Panc1 (cell line): ENCODE measurements around the gene SLC5A11. TPM values are rescaled to one million over a fixed set of nuclear protein-coding genes. Genes with fewer than 3 reads are reported as not detected.
A peak's percentile ranks its signal among the peaks of the same experiment; 100 is the strongest.

ENCODE experiments used
- ATAC-seq: fragments of 200-7000 bp; cut with Tn5 transposase; 2 replicates; pipeline ENCODE4 v1.9.1; 2020; ENCODE audit warnings: mild to moderate bottlenecking, moderate library complexity
- BruUV-seq: library from RNA; stranded (reverse); fragments of 400-500 nt; replicated peaks from 2 replicates; lab custom pipeline; 2021; lab: Mats Ljungman, UMichigan
- CTCF ChIA-PET: fragments of 300-600 bp; sonication (Branson Sonifier 250); formaldehyde crosslinking; loops from one replicate; lab custom pipeline; 2022; ENCODE audit warnings: antibody characterized with exemption; lab: Charles Lee
- POLR2A ChIA-PET: fragments of 300-600 bp; sonication (Branson Sonifier 250); formaldehyde crosslinking; loops from one replicate; lab custom pipeline; 2022; ENCODE audit warnings: antibody characterized with exemption; lab: Charles Lee
- DNase-seq: peaks from one replicate; pipeline ENCODE4 v3.0.0-alpha.2; 2010; ENCODE audit warnings: low read depth, low spot score
- H3K27ac ChIP-seq: 2 replicates; pipeline ENCODE4 v1.5.1; 2011; ENCODE audit warnings: mild to moderate bottlenecking, low read length, inconsistent platforms
- H3K27me3 ChIP-seq: fragments of 200-500 bp; sonication (Bioruptor generic); 2 replicates; pipeline ENCODE4 v1.6.0; 2014; ENCODE audit warnings: low read length, inconsistent platforms; ENCODE audit not compliant: control insufficient read depth, insufficient read depth
- H3K36me3 ChIP-seq: fragments of 200-500 bp; sonication (Bioruptor generic); 2 replicates; pipeline ENCODE4 v1.5.1; 2014; ENCODE audit warnings: inconsistent platforms, mild to moderate bottlenecking, low read length, moderate library complexity; ENCODE audit not compliant: control insufficient read depth, insufficient read depth
- H3K4me1 ChIP-seq: 2 replicates; pipeline ENCODE4 v1.5.1; 2011; ENCODE audit warnings: inconsistent platforms, mild to moderate bottlenecking, low read length, moderate library complexity; ENCODE audit not compliant: control insufficient read depth, insufficient read depth
- H3K4me3 ChIP-seq, 2 experiments: 2 replicates each; pipeline ENCODE4 v1.5.1; 2011 to 2012; ENCODE audit warnings: low read depth in 2 of 2, low read length in 2 of 2, mild to moderate bottlenecking in 2 of 2, inconsistent platforms in 1 of 2, moderate library complexity in 1 of 2
- H3K9me3 ChIP-seq: fragments of 200-500 bp; sonication (Bioruptor generic); 2 replicates; pipeline ENCODE4 v1.5.1; 2014; ENCODE audit warnings: low read depth, mild to moderate bottlenecking, inconsistent platforms, low read length, moderate library complexity; ENCODE audit not compliant: control insufficient read depth, insufficient read depth
- CTCF ChIP-seq: fragments of 450-650 bp; IDR thresholded peaks from 2 replicates; pipeline ENCODE4 v1.5.1; 2017; ENCODE audit warnings: mild to moderate bottlenecking
- POLR2AphosphoS5 ChIP-seq: IDR thresholded peaks from 2 replicates; pipeline ENCODE4 v1.6.1; 2012; ENCODE audit warnings: mild to moderate bottlenecking, low read depth, low read length, moderate library complexity
- REST ChIP-seq, 2 experiments: IDR thresholded peaks; 2 replicates each; pipeline ENCODE4 v1.6.1; 2011 to 2012; ENCODE audit warnings: low read depth in 2 of 2, control low read depth in 1 of 2, low read length in 1 of 2, mild to moderate bottlenecking in 1 of 2, moderate library complexity in 1 of 2; ENCODE audit not compliant: insufficient read depth in 1 of 2
- SIN3A ChIP-seq: IDR thresholded peaks from 2 replicates; pipeline ENCODE4 v1.6.1; 2012; ENCODE audit warnings: low read depth, mild to moderate bottlenecking, low read length, moderate library complexity, borderline replicate concordance; ENCODE audit not compliant: insufficient read depth
- TCF7L2 ChIP-seq: IDR thresholded peaks from 2 replicates; pipeline ENCODE4 v1.6.1; 2011; ENCODE audit warnings: mild to moderate bottlenecking, low read depth, low read length, inconsistent platforms
- in situ Hi-C: cut with HindIII; loops from 2 replicates; pipeline ENCODE4 v1.10.0; 2016; ENCODE audit warnings: low sequenced_read_pairs, low pct_unique_long_range_greater_than_20kb
- intact Hi-C: fragments of 100-400 bp; cut with micrococcal nuclease; formaldehyde crosslinking; loops from one replicate; pipeline ENCODE4 v1.10.0; 2022; ENCODE audit not compliant: unreplicated experiment
- total RNA-seq: library from RNA; stranded (reverse); gene quantifications from one replicate; pipeline ENCODE4 v1.2.1, GENCODE V29; 2021; ENCODE audit not compliant: unreplicated experiment

Gene SLC5A11
- total RNA-seq, 1 experiment from 2014 or later: 0.13 TPM

- intact Hi-C loops (no loop called here), in situ Hi-C loops (no loop called here)
- Histone ChIP-seq H3K27ac (no peak overlapping the region), H3K4me3 (no peak overlapping the region), H3K36me3 (no peaks in the 10 kb centered on the region), H3K27me3 (no peaks in the 10 kb centered on the region), H3K9me3 (no peaks in the 10 kb centered on the region), H3K4me1 (peaks cover 7% of the 10 kb centered on the region; the same call in 1 of the 2 replicates)
- TF ChIP-seq CTCF (peak; percentile 88), REST (IDR thresholded peaks at IDR 0.05; ENCODE audit: insufficient read depth in 1 of 2, low read depth in 2 of 2, low read length in 1 of 2) (no peak), POLR2AphosphoS5 (no peak), TCF7L2 (no peak), SIN3A (no peak)
- DNase-seq (no peak), ATAC-seq (peak; percentile 87)
- ChIA-PET POLR2A (interaction anchor here (0.5 kb wide), 1 partner anchor 16 kb away, joined by 3 read pairs; no protein-coding TSS in a partner anchor), CTCF (interaction anchor here (0.6 to 1.0 kb wide), 4 partner anchors 25 to 215 kb away, joined by 3 to 4 read pairs (median 3); no protein-coding TSS in a partner anchor)
- no TSS peak for BruUV-seq
Observed at GRCh38 chr16:24834459-24835335, 11.1 kb upstream of the SLC5A11 start.

GRCh38 chr16:24836836-24837235 lies 8.9 kb upstream of the SLC5A11 start:
- Histone ChIP-seq H3K27ac (no peak overlapping the region), H3K36me3 (no peaks in the 10 kb centered on the region), H3K27me3 (no peaks in the 10 kb centered on the region), H3K4me1 (peaks cover 13% of the 10 kb centered on the region), H3K4me3 (no peak overlapping the region), H3K9me3 (no peaks in the 10 kb centered on the region)
- no TSS peak for BruUV-seq
- ChIA-PET POLR2A (no interaction called here), CTCF (no interaction called here)
- in situ Hi-C loops (no loop called here), intact Hi-C loops (no loop called here)
- no peak for TF ChIP-seq REST (IDR thresholded peaks at IDR 0.05; ENCODE audit: insufficient read depth in 1 of 2, low read depth in 2 of 2, low read length in 1 of 2)
- no peak for TF ChIP-seq CTCF
- no peak for TF ChIP-seq SIN3A
- no peak for TF ChIP-seq POLR2AphosphoS5
- TF ChIP-seq TCF7L2: no peak
- DNase-seq: no peak
- no peak for ATAC-seq
